DOHH2 (cell line): ENCODE results near the gene THSD8.

ENCODE experiments used
- H3F3A ChIP-seq: fragments of 200-600 bp; sonication (generic), shearing (Covaris generic); 2 replicates; pipeline ENCODE4 v1.6.0; 2016; ENCODE audit warnings: antibody characterized with exemption, mild to moderate bottlenecking; ENCODE audit not compliant: control insufficient read depth, insufficient read depth
- H3K27ac ChIP-seq: fragments of 200-600 bp; sonication (generic); 2 replicates; pipeline ENCODE4 v1.5.1; 2014; ENCODE audit warnings: low read depth, mild to moderate bottlenecking, low read length, moderate library complexity
- H3K27me3 ChIP-seq: fragments of 200-600 bp; sonication (generic); 2 replicates; pipeline ENCODE4 v1.6.1; 2014; ENCODE audit warnings: mild to moderate bottlenecking, low read length, mixed read lengths; ENCODE audit not compliant: control insufficient read depth
- H3K36me3 ChIP-seq: fragments of 200-600 bp; sonication (generic); 2 replicates; pipeline ENCODE4 v1.6.1; 2014; ENCODE audit warnings: mild to moderate bottlenecking, low read length, moderate library complexity, mixed read lengths; ENCODE audit not compliant: control insufficient read depth
- H3K4me1 ChIP-seq: fragments of 200-600 bp; sonication (generic); 2 replicates; pipeline ENCODE4 v1.6.1; 2014; ENCODE audit warnings: mild to moderate bottlenecking, low read length, mixed read lengths; ENCODE audit not compliant: control insufficient read depth
- H3K4me2 ChIP-seq: fragments of 200-600 bp; sonication (generic); 2 replicates; pipeline ENCODE4 v1.6.0; 2014; ENCODE audit warnings: mild to moderate bottlenecking, low read length, moderate library complexity
- H3K4me3 ChIP-seq: fragments of 200-600 bp; sonication (generic); 2 replicates; pipeline ENCODE4 v1.5.1; 2014; ENCODE audit warnings: mild to moderate bottlenecking, low read length, mixed read lengths
- H3K79me2 ChIP-seq: fragments of 200-600 bp; sonication (generic); 2 replicates; pipeline ENCODE4 v1.6.1; 2014; ENCODE audit warnings: mild to moderate bottlenecking, low read length, mixed read lengths; ENCODE audit not compliant: control insufficient read depth
- H3K9me2 ChIP-seq: fragments of 200-600 bp; sonication (generic); replicated peaks from 2 replicates; pipeline ENCODE4 v1.6.1; 2014; ENCODE audit warnings: mild to moderate bottlenecking, low read length, mixed read lengths; ENCODE audit not compliant: control insufficient read depth
- H3K9me3 ChIP-seq: fragments of 200-600 bp; sonication (generic); 2 replicates; pipeline ENCODE4 v1.6.1; 2014; ENCODE audit warnings: antibody characterized with exemption, low read length, mixed read lengths; ENCODE audit not compliant: control insufficient read depth, insufficient read depth
- H4K20me1 ChIP-seq: fragments of 200-600 bp; sonication (generic); 2 replicates; pipeline ENCODE4 v1.6.0; 2014; ENCODE audit warnings: low read depth, mild to moderate bottlenecking, antibody characterized with exemption, low read length, moderate library complexity; ENCODE audit not compliant: control insufficient read depth, insufficient read depth
- CTCF ChIP-seq: fragments of 200-600 bp; sonication (generic); IDR thresholded peaks from one replicate; pipeline ENCODE4 v1.5.1; 2014; ENCODE audit warnings: antibody characterized with exemption, mild to moderate bottlenecking, low read depth, low read length; ENCODE audit not compliant: poor library complexity, severe bottlenecking
- EZH2phosphoT487 ChIP-seq: fragments of 200-600 bp; sonication (generic); IDR thresholded peaks from 2 replicates; pipeline ENCODE4 v1.6.1; 2017; ENCODE audit warnings: borderline replicate concordance, mild to moderate bottlenecking, antibody characterized with exemption, low read length, moderate library complexity, mixed read lengths

The THSD8 gene

GRCh38 chr19:12778017-12778904 lies 23.6 kb upstream of the THSD8 start:
- Histone ChIP-seq H4K20me1 (no peaks in the 10 kb centered on the region), H3K27me3 (no peaks in the 10 kb centered on the region), H3K36me3 (peaks cover 3% of the 10 kb centered on the region; the same call in 1 of the 2 replicates), H3K79me2 (no peaks in the 10 kb centered on the region), H3K9me3 (no peaks in the 10 kb centered on the region), H3K27ac (peak overlapping the region; percentile 50), H3K4me2 (peak overlapping the region; percentile 99), H3F3A (peaks cover 17% of the 10 kb centered on the region), H3K4me3 (peak overlapping the region; percentile 91), H3K9me2 (no peaks in the 10 kb centered on the region), H3K4me1 (peaks cover 58% of the 10 kb centered on the region)
- TF ChIP-seq EZH2phosphoT487: no peak
- no peak for TF ChIP-seq CTCF

DNA sequence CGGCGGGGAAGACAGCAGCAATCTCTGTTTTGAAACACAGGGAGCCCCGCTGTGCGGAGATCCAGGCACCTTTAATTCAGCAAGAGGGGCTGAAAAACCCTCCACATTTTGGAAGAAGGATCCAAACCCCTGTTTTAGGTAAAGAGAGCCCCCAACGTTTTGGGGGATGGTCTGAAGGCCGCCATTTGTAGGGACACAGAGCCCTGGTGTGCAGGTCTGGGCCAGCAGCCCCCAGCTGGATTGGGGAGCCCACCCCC lies 23.0 kb upstream of the THSD8 start:
- peaks cover 19% of the 10 kb centered on the region for H3F3A ChIP-seq
- H3K4me1 ChIP-seq: peaks cover 64% of the 10 kb centered on the region
- TF ChIP-seq EZH2phosphoT487: no peak
- no peaks in the 10 kb centered on the region for H3K9me2 ChIP-seq
- peak overlapping the region; percentile 50 for H3K27ac ChIP-seq
- no peaks in the 10 kb centered on the region for H3K27me3 ChIP-seq
- no peaks in the 10 kb centered on the region for H4K20me1 ChIP-seq
- peak overlapping the region; percentile 99 for H3K4me2 ChIP-seq
- peak overlapping the region; percentile 91 for H3K4me3 ChIP-seq
- no peaks in the 10 kb centered on the region for H3K9me3 ChIP-seq
- peaks cover 3% of the 10 kb centered on the region; the same call in 1 of the 2 replicates for H3K36me3 ChIP-seq
- H3K79me2 ChIP-seq: no peaks in the 10 kb centered on the region

GRCh38 chr19:12779162-12779993 lies 22.5 kb upstream of the THSD8 start:
- Histone ChIP-seq H3K9me3 (no peaks in the 10 kb centered on the region), H3F3A (peaks cover 20% of the 10 kb centered on the region), H3K27ac (peak overlapping the region; percentile 50; the same call in 1 of the 2 replicates), H4K20me1 (no peaks in the 10 kb centered on the region), H3K9me2 (no peaks in the 10 kb centered on the region), H3K27me3 (no peaks in the 10 kb centered on the region), H3K79me2 (no peaks in the 10 kb centered on the region), H3K36me3 (peaks cover 1% of the 10 kb centered on the region; the same call in 1 of the 2 replicates), H3K4me3 (peak overlapping the region; percentile 91), H3K4me1 (peaks cover 69% of the 10 kb centered on the region), H3K4me2 (peak overlapping the region; percentile 99)
- TF ChIP-seq EZH2phosphoT487 (no peak), CTCF (peak; percentile 39)

DNA sequence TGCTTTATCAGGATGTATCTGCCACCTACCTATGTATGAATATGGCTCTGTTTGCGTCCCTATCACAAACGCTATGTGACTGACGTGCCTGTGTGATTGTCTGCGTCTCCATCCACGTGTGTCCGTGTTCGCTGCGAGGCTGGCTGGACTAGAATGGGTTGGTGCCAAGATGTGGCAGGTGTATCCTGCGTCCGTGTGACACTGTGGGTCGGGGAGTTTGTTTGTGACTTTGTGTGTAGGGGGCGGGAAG lies 19.8 kb upstream of the THSD8 start:
- peaks cover 35% of the 10 kb centered on the region for H3F3A ChIP-seq

More for the DNA sequence above, 19.8 kb upstream of the THSD8 start:
- peak overlapping the region; percentile 93 for H3K4me2 ChIP-seq
- no peaks in the 10 kb centered on the region for H3K36me3 ChIP-seq
- no peaks in the 10 kb centered on the region for H3K9me2 ChIP-seq
- H3K4me1 ChIP-seq: peaks cover 85% of the 10 kb centered on the region
- H3K9me3 ChIP-seq: no peaks in the 10 kb centered on the region
- no peaks in the 10 kb centered on the region for H4K20me1 ChIP-seq
- H3K79me2 ChIP-seq: no peaks in the 10 kb centered on the region
- TF ChIP-seq EZH2phosphoT487 (no peak), CTCF (no peak)
- H3K4me3 ChIP-seq: peak overlapping the region; percentile 77
- H3K27me3 ChIP-seq: no peaks in the 10 kb centered on the region
- peak overlapping the region; percentile 75 for H3K27ac ChIP-seq
